ENCODE measurements around the gene APPBP2. TPM values are rescaled to one million over a fixed set of nuclear protein-coding genes. Genes with fewer than 3 reads are reported as not detected.

The APPBP2 gene, protein sequence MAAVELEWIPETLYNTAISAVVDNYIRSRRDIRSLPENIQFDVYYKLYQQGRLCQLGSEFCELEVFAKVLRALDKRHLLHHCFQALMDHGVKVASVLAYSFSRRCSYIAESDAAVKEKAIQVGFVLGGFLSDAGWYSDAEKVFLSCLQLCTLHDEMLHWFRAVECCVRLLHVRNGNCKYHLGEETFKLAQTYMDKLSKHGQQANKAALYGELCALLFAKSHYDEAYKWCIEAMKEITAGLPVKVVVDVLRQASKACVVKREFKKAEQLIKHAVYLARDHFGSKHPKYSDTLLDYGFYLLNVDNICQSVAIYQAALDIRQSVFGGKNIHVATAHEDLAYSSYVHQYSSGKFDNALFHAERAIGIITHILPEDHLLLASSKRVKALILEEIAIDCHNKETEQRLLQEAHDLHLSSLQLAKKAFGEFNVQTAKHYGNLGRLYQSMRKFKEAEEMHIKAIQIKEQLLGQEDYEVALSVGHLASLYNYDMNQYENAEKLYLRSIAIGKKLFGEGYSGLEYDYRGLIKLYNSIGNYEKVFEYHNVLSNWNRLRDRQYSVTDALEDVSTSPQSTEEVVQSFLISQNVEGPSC
- 11.5 to 21.1 TPM (median 13.8 TPM) in 3 replicates for polyA plus RNA-seq
- 11.6 TPM for polyA plus RNA-seq (2011; ENCODE audit: low read depth)
- 5.9 and 14.1 TPM in 2 replicates for polyA plus RNA-seq (2011; cell fraction: cytosol; rRNA removed)
- polyA plus RNA-seq (2011; cell fraction: nucleus; rRNA removed) = 10.3 and 14.2 TPM in 2 replicates
- 11.4 and 14.4 TPM in 2 replicates for polyA plus RNA-seq (2012; ENCODE audit: low replicate concordance)
- polyA minus RNA-seq = 6.5 to 39.9 TPM (median 19.9 TPM) in 3 replicates
- polyA minus RNA-seq (2011; cell fraction: cytosol; rRNA and poly(A)+ RNA removed) = 11.5 TPM
- polyA minus RNA-seq (2011; cell fraction: nucleus; rRNA and poly(A)+ RNA removed) = 12.8 and 30.4 TPM in 2 replicates

DNA sequence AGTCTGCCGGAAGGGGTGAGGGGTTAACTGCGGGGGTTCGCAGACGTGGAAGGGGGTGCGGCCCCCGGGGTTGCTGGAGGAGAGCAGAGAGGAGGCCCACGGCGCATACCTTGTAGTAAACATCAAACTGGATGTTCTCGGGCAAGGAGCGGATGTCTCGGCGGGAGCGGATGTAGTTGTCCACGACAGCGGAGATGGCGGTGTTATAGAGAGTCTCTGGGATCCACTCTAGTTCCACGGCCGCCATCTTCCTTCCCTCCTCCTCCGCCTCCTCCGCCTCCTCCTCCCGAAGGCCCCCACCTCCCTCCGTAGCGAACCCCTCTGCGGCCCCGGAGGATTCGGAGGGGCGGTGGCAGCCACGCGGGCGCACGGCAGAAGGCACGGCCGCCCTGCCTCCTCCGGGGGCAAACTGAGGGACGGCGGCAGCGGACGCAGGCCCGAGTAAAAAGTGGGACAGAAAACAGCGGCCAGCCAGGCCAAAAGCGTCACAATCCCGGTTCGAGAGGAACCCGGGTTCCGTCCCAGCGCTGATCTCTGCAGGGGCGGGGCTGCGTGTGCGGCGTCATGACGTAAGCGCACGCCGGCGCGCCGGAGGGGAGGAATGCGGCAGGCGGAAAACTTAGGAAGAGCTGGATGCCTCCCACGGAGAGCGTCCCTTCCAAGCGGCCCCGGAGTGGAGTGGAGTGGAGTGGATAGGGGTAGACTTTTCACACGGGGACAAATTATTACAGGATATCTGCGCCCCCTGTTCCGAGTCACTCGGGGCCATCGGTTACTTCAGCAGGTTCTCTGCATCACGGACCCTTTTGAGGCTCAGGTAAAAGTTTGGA is at the start of gene APPBP2:
Gene APPBP2 (minus strand): TSS at position 558 of the 830 bp plus-strand sequence. CDS start 311 bp downstream, at position 247.
- peak; percentile 19 for DNase-seq (ENCODE audit: low read depth, low spot score)

More for the DNA sequence above, at the start of gene APPBP2:
- Histone ChIP-seq H3K9me3 (ENCODE audit: control insufficient read depth, low read depth, low read length) (no peaks in the 10 kb centered on the region), H3K9ac (ENCODE audit: control insufficient read depth, extremely low read depth, insufficient read depth, low read length) (peak within 1 kb of the TSS; percentile 85), H3K79me2 (ENCODE audit: control insufficient read depth, insufficient read depth, low read length) (peaks cover 54% of the 10 kb centered on the region), H3K4me2 (ENCODE audit: control insufficient read depth, extremely low read depth, insufficient read depth, low read depth, low read length) (peak within 1 kb of the TSS; percentile 93), H2AFZ (ENCODE audit: control insufficient read depth, low read length) (peak within 1 kb of the TSS; percentile 89), H3K27ac (ENCODE audit: control insufficient read depth, insufficient read depth, low read length) (peak within 1 kb of the TSS; percentile 85), H3K9me1 (ENCODE audit: control insufficient read depth, extremely low read depth, insufficient read depth, low read length) (peaks cover 10% of the 10 kb centered on the region), H3K27me3 (ENCODE audit: control insufficient read depth, extremely low read depth, insufficient read depth, low read length) (no peaks in the 10 kb centered on the region), H3K4me1 (ENCODE audit: control insufficient read depth, extremely low read depth, insufficient read depth, low read length) (peaks cover 19% of the 10 kb centered on the region), H4K20me1 (ENCODE audit: control insufficient read depth, extremely low read depth, insufficient read depth, low read length) (no peaks in the 10 kb centered on the region), H3K4me3 (ENCODE audit: control insufficient read depth in 2 of 3, extremely low read depth in 1 of 3, insufficient read depth in 2 of 3, low read depth in 1 of 3, low read length in 3 of 3) (peak within 1 kb of the TSS; percentile 88 to 96 (median 96)), H3K36me3 (ENCODE audit: control insufficient read depth in 2 of 2, extremely low read depth in 1 of 2, insufficient read depth in 2 of 2, low read length in 2 of 2) (peaks cover 0 to 5% of the 10 kb centered on the region in 2 experiments)
- dilution Hi-C loops (cut with MboI; ENCODE audit: extremely low pct_ligation_motif_present, low sequenced_read_pairs) = no loop called here
- no peak for FAIRE-seq
- TF ChIP-seq, protein P1, sequence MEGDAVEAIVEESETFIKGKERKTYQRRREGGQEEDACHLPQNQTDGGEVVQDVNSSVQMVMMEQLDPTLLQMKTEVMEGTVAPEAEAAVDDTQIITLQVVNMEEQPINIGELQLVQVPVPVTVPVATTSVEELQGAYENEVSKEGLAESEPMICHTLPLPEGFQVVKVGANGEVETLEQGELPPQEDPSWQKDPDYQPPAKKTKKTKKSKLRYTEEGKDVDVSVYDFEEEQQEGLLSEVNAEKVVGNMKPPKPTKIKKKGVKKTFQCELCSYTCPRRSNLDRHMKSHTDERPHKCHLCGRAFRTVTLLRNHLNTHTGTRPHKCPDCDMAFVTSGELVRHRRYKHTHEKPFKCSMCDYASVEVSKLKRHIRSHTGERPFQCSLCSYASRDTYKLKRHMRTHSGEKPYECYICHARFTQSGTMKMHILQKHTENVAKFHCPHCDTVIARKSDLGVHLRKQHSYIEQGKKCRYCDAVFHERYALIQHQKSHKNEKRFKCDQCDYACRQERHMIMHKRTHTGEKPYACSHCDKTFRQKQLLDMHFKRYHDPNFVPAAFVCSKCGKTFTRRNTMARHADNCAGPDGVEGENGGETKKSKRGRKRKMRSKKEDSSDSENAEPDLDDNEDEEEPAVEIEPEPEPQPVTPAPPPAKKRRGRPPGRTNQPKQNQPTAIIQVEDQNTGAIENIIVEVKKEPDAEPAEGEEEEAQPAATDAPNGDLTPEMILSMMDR (optimal IDR thresholded peaks at IDR 0.05 in 1 of 3, IDR thresholded peaks at IDR 0.05 in 1 of 3, conservative IDR thresholded peaks at IDR 0.05 in 1 of 3; ENCODE audit: extremely low read depth in 1 of 3, insufficient read depth in 2 of 3, low read length in 3 of 3) = no peak
- no peak for TF ChIP-seq EZH2 (IDR thresholded peaks at IDR 0.05; ENCODE audit: low read length)

All from keratinocyte (primary cell).